HepG2 (cell line): Measurements from ENCODE around the gene THBS2.

Experiments used
- EP300 ChIP-seq, 3 experiments: sonication (generic) in 1 of 3; formaldehyde crosslinking in 1 of 3; IDR thresholded peaks; 2 replicates each; pipeline versions ENCODE4 v1.5.1 to v1.6.1; 2011 to 2020; ENCODE audit warnings: low read depth in 2 of 3, low read length in 2 of 3, borderline replicate concordance in 1 of 3, improper control_type of control experiment in 1 of 3, mild to moderate bottlenecking in 1 of 3, missing genetic modification reagents in 1 of 3, moderate library complexity in 1 of 3
- ZNF180 ChIP-seq: sonication (generic); formaldehyde crosslinking; IDR thresholded peaks from 2 replicates; pipeline ENCODE4 v1.4.0; 2020; ENCODE audit warnings: low read depth, missing genetic modification reagents, borderline replicate concordance

- TF ChIP-seq EP300 (IDR thresholded peaks at IDR 0.05; ENCODE audit: low read depth in 2 of 2, low read length in 2 of 2) = no peak
- TF ChIP-seq EP300 (CRISPR knock-in tag; IDR thresholded peaks at IDR 0.05; ENCODE audit: borderline replicate concordance) = no peak
- no peak for TF ChIP-seq ZNF180 (CRISPR knock-in tag)
Measured at GRCh38 chr6:169223006-169223405, 30.6 kb downstream of the THBS2 start.
